COLO668 (cell line): ENCODE measurements around the gene CD300C.
"Not testable (repeated sequence)": the region's sequence is repeated elsewhere in the genome, so short reads cannot be mapped to it uniquely, and the experiment has no call there.

Experiments
- DNase-seq: peaks from one replicate; lab custom pipeline; 2025; ENCODE audit not compliant: unreplicated experiment; lab: John Stamatoyannopoulos, UW

CD300C gene

DNA sequence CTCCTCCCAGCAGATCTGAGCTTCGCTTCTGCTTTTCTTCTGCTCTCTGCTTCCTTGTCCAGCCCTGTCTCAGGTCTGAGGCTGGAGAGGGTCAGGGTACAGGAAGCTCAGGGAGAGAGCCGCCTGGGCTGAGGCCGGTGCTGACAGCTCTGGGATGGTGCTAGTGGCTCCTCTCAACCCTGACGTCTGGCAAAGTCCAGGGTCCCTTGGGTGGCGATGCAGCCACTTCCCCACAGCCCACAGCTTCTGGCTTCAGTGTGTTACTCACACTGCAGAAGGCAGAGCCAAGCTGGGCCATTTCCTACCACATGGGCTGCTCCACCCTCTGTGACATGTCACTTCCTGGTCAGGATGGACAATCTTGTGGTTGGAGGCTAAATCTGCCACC, at the start of gene CD300C:
TSS of gene CD300C (minus strand) at position 273 of the 388 bp plus-strand sequence. CDS start 333 bp downstream, outside the sequence.
- no peak for DNase-seq

DNA sequence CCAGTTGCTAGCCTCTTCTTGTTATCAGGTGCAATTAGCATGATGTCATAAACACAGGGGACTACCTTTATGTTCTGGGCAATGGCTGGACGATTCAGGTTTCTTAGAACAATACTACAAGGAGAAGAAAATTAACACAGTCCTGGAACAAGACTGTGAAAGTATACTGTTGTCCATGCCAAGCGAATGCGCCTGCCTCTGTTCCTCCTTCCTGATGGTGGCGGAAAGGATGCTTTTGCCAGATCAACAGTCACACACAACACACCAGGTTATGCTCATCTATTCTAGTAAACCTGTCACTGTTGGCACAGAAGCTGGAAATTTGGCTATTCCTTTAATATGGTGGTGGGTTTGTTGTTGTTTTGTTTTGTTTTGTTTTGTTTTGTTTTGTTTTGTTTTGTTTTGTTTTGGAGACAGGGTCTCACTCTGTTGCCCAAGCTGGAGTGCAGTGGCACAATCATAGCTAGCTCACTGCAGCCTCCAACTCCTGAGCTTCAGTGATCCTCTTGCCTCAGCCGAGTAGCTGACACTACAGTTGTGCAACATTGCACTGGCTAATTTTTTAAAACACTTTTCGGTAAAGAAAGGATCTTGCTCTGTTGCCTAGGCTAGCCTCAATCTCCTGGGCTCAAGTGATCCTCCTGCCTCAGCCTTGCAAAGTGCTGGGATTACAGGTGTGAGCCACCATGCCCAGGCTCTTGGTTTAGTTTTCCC, 49.3 kb upstream of the CD300C start:
- no peak for DNase-seq

DNA sequence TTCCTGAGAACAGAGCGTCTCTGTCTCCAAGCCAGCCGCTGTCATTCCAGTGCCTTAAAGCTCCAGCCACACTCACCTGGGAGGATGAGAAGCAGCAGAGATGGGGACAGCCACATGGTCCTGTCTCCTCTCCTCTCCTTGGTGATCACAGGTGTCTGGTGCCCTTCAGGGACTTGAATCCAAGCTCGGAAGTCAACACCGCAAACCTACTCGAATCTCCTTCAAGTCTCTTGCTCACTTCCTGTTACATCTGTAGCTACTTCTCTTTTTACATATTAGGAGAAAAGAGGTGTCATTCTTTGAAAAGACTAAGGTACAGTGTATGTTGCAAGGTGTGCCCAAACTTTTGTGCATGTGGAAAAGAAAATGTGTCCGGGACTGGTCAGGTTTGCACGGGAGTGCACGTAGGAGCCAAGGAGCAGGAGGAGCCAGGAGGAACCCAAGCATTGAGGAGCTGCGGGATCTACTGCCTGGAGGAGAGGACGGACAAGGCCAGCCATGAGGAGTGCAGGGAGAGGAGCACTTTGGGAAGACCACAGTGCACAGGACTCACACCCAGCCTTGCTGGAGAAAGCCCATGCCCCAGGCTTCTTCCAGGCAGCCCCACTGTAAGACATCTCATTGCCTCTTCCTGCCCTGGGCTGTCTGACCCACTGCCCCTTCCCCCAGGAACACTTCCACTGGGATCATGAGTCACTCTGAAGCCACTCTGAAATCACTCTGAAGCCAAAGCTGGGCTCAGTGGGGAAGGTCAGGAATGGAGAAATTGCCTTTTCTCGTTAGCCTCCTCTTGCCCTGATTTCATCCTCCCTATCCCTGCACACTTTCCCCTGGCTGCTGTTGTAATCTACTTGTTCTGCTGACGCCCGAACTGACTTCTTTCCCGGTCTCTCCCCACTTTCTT, 46.4 kb upstream of the CD300C start, which contains the start of gene CD300LD:
TSS of gene CD300LD (minus strand) at position 197 of the 904 bp plus-strand sequence. CDS start at position 116, 81 bp downstream.
- no peak for DNase-seq

DNA sequence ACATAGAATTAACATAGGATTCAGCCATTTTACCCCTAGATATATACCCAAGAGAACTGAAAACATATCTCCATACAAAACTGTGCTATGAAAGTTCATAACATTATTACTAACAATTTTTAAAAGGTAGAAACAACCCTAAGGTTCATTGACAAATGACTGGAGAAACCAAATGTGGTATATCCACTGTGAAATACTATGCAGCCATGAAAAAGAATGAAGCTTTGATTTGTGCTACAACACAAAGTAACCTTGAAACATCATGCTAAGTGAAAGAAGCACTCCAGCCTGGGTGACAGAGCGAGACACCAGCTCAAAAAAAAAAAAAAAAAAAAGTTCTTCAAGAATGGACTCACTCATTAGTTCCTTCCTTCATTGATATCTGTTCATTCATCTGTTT, 45.6 kb upstream of the CD300C start:
- DNase-seq = no peak

DNA sequence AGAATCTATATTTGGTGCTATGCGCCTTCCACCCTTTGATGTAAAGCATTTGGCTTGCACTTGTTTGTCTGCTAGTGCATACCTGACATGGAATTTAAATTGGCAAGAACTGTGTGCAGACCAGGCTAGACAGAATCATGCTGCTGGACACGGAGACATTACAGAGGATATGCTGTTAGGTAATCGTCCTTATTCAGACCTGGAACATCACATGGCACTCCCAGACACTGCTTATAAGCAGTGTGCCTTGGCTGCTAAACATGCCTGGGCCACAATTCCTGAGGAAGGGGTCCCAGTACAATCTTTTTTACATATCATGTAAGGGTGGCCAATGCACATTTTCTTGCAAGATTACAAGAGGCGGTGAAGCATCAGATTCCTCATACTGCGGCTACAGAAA, 39.8 kb upstream of the CD300C start:
- DNase-seq = no peak

DNA sequence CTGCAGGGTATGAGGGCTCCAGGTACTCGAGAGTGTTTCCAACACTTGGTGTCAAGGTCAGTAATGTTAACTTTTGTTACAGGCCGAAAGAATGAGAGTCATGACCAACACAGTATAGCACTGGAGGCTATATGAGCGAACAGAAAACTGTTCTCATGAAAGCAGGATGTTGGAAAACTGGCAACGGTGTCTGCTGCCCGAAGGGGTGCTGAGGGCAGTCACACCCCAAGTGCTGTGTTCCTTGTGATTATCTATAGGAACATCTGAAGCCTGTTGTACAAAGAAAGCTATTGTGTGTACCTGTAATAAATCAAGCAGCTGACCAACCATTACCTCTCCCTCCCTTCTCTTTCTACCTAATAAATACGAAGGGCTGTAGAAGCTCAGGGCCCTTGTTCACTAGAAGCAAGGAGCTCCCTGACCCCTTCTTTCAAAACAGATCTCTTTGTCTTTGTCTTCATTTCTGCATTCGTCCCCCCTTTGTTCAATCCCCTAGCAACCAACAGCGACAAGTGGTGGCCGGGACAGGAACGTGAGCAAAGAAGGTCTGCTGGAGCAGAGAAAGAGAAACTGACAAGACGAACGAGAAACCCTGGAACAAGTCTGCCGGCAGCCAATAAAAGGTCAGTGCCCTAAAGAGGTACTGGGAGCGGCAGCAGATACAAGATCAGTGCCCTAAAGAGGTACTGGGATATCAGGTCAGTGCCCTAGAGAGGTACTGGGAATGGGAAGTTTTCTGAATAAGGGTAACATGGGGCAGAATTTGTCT, 38.6 kb upstream of the CD300C start:
- DNase-seq = no peak

DNA sequence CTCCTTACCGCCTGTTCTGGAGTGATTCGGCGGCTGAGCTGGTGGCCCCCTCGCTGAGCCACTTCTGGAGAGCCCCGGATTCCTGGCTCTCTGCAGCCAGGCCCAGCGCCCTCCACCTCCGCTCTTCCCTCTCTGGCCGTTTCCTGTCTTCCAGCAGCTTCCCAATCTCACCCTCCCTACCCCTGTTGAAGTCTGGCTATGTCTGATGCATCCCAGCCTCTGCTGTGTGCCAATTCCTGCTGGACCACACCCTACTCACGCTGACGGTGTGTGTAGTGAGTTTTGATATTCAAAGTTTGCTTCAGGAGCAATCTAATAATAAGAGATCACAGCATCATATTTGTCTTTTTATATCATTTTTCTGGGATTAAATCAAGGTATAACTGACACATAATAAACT, 36.7 kb upstream of the CD300C start:
- DNase-seq = no peak

DNA sequence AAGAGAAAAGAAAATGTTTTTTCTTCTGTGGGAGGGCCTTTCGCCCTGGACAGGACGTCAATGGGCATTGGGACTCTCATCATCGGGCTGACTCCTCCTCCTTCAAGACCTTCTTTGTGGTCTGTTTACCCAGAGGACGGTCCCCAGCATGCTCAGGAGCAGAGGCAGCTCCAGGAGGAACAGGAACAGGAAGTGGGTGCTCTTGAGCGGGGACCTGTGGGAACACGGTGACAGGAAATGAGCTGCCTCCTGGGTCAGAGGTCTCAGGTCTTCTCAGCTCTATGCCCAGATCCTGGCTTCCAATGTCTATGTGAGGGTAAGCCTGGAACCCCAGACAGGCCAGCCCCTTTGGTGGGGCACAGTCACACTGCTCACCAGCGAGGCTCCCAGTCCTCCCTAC, 34.0 kb upstream of the CD300C start:
- no peak for DNase-seq

DNA sequence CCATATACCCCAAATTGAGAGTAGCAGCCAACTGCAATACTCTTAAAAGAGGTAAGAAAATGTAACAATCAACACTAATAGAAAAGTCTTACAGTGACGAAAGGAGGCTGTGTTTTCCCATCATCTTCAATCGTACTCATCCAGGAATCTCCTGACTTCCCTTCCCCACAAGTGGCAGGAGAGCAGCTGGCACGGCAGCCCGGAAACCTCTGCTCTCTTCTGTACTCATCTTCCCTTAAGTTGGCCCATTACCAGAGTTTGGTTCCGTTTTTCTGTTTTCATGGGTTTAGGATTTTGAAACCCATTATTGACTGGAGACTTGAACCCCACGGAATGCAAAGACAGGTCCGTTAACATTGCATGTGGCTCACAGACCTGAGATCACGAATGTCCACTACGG, 33.1 kb upstream of the CD300C start:
- DNase-seq = no peak

DNA sequence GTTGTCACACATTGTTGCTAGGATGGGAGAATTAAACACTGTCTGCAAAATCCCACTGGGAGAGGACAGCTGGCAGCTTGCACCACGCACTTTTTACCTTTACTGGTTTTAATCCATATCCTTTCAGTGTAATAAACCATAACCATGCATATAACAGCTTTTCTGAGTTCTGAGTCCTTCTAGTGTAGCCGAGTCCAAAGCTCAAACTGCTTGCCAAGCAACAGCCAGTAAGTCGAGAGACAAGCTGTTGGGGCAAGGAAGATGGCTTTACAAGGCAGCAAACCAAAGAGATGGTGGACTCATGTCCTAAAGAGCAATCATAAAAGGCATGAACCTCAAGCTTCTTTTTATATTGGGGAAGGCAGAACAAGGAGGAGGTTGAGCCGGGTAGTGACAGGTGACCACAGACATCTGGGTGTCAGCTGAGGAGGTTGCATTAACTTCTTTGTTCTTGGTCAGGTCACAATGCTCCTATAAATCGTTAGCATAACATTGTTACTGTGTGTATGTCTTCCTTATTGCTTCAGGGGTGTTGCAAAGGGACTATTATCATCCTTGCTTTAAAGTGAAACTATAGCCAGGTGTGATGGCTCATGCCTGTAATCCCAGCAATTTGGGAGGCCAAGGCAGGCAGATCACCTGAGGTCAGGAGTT, 28.7 kb upstream of the CD300C start:
- no peak for DNase-seq

DNA sequence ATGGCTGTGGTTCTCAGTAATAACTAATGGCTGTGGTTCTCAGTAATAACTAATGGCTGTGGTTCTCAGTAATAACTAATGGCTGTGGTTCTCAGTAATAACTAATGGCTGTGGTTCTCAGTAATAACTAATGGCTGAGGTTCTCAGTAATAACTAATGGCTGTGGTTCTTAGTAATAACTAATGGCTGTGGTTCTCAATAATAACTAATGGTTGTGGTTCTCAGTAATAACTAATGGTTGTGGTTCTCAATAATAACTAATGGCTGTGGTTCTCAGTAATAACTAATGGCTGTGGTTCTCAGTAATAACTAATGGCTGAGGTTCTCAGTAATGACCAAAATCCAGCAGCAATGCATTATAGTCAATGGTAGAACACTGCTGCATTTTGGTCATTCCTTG, 27.7 kb upstream of the CD300C start:
- not testable (repeated sequence) for DNase-seq

DNA sequence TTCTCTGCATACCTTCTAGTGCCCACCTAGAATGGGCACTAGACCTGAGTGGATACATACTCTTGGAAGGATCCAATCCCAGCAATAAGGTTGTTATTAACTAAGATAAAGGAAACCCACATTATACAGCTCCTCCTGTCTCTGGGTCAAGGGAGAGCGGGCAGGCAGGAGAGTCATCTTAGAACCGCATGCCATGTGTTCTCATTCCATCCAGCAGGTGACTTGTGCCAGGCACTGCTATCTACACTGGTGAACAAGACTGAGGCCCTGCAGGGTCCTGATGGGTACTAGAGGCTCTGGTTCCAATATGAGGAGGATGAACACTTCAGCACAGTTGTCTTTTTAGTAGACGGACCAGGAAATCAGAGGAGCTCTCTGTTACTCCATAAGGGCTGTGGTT, 27.3 kb upstream of the CD300C start:
- DNase-seq = no peak

DNA sequence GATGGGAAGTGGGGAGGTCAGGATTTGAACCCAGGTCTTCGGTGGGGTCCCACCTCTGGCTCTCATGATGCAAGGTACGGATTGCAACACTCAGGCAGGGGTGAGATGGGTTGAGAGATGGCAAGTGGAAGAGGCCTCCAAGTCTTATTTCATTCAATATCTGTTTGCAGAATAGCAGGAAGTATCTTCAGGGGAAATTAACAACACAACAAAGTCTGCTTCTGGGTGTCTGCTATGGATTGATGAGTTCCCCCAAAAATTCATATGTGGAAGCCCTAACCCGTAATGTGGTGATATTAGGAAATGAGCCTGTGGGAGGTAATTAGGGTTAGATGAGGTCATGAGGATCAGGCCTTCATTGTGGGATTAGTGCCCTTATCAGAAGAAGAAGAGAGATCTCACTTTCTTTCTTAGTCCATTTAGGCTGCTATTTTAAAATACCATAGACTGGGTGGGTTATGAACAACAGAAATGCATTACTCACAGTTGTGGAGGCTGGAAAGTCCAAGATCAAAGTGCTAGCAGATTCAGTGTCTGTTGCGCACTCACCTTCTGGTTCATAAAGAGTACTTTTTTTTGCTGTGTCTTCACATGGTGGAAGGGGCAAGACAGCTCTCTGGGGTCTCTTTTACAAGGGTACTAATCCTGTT, 25.8 kb upstream of the CD300C start:
- no peak for DNase-seq

DNA sequence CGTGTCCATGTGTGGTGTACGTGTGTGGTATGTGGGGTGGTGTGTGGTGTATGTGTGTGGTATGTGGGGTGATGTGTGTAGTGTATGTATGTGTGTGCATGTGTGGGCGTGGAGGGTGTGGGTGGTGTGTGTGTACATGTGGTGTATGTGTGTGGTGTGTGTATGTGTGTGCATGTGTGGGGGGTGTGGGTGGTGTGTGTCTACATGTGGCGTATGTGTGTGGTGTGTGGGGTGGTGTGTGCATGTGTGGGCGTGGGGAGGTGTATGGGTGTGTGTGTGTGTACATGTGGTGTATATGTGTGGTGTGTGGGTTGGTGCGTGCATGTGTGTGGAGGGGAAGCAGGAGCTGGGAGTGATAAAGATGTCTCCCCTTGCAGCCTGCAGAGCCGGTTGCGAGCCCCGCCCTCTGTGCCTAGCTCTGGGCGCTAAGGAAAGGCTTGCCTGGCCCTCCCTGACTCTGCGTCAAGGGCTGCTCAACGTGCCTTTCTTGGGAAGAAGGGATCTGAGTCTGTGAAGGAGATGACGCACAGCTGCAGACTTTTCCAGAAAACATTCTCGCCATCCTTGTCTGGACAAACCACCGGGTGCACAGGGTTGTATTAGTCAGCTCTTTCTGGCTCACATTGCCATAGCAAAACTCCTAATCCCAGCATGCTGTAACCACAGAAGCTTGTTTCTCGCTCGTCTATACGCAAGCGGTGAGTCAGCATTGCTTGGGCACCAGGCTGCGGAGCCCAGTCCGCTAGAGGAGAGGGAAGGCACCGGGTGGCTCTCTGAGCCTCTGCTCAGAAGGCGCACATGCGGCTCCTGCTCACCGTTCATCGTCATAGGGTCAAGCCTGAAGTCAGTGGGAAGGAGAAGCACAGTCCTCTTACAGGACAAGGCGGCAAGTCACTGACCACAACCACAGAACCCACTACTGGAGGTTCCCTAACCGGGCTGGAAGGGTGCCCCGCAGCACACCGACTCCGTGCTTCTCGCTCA, 23.4 kb upstream of the CD300C start:
- peak; percentile 4 for DNase-seq

DNA sequence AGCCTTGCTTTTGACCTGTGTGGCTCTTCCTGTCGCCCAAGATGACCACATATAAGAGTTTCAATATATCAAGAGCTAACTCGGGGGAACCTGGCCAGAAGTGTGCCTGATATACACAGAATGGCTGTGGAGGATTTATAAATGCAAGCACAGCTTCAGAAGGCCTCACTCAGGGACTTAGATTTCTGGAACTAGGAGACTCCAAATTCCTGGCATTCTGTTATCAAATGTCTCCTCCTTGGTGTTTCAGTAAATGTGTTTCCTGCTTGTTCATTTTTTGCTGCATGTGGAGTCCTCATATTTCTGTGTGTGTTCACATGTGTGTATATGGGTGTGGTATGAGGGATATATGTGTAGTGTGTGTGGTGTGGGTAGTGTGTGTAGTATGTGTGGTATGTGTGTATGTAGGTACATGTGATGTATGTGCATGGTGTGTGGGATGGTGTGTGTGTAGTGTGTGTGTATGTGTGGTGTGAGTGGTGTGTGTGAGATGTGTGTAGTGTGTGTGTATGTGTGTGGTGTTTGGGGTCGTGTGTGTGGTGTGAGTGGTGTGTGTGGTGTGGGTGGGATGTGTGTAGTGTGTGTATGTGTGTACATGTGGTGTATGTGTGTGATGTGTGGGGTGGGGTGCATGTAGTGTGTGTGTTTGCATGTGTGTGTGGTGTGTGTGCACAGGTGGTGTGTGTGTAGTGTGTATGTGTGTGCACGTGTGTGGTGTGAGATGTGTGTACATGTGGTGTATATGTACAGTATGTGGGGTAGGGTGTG, 22.4 kb upstream of the CD300C start:
- no peak for DNase-seq

DNA sequence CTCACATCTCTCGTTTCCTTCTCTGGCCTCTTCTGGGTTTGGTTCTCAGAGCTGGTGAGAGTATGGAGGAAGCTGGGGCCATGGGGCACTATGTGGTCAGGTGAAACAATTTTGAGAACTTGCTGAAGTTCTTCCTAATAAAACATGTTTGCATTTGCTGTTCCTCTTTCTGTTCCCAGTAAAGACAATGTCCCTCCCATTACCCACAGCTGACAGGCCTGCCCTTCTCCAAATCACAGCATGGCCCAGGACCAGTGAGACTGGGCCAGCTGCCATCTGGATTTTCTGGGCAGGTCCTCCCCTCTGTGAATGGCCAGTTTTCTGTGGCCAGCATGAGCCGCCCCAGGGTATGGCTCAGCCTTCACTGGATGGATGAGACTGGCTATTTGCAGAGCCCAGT, 21.5 kb upstream of the CD300C start, which contains the start of gene CD300H:
TSS of gene CD300H (minus strand) at position 113 of the 400 bp plus-strand sequence.
- DNase-seq = no peak

DNA sequence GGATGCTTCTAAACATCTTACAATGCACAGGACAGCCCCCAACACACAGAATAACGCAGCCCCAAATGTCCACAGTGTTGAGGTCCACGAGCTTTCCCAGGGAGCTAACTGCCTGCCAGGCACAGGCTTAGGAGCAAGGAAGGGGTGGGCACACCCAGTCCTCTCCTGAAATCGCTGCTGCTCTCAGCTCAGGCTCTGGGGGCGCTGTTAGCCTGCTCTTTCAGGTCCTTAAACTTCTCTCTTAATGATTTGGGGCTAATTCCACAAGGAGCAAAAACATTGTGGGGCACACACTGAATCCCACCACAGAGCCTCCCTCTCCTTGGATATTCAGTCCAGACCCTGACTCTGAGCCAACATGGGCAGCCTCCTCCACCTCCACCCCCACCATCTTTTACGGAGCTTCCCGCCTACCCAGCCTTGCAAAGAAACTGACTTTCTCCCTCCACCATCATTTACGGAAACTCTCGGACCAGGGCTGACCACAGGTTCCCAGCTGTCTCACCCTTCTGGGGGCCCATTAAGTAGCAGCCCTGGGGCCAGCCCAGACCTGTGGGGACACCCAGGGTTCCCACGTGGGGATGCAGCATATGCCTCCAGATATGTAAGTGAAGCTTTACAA, 20.3 kb upstream of the CD300C start:
- DNase-seq = peak; percentile 17

DNA sequence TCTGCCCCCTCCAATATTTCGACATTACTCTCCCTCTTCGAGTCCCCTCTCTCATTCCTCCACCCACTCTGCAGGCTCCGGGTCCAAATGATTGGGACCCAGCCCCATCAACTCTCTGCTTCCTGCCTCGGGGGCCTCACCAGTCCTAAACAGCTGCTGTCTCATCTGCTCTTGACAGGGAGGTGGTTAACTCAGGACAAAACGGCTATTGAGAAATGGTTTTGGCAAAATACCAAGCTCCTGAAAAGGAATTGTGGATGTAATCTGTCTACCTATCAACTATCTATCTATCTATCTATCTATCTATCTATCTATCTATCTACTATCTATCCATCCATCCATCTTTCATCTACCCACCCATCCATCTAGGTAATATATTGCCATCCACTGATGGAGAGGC, 19.2 kb upstream of the CD300C start:
- DNase-seq = no peak
